SH-SY5Y (cell line): Measurements from ENCODE around the gene ZNF439.

Experiments used
- GATA2 ChIP-seq: IDR thresholded peaks from 2 replicates; pipeline ENCODE4 v1.6.1; 2011; ENCODE audit warnings: mild to moderate bottlenecking, low read depth, low read length
- GATA3 ChIP-seq: IDR thresholded peaks from 2 replicates; pipeline ENCODE4 v1.6.1; 2011; ENCODE audit warnings: low read depth, mild to moderate bottlenecking, low read length, moderate library complexity

DNA sequence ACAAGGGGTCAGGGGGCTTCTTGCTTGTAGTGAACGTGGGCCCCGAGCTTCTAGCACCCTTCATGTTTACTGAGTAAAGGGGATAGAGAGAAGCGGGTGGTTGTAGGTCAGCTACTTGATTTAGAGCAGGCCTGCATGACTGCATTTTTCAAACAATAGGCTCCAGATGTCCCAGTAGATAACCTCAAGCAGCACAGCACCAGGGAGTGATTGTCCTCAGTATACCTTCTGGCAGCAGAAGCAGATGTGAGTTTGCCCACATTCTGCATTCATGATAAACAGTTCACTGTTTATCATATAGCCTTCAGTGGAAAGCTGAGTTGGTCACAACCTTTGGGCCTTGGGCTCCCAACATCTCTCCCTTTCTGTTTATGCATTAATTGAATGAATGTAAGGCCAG lies 4.8 kb downstream of the ZNF439 start:
- TF ChIP-seq GATA2 (no peak), GATA3 (no peak)
